ENCODE data around the gene ADAMTS4.
A peak's percentile ranks its signal among the peaks of the same experiment; 100 is the strongest.

ADAMTS4 gene

GRCh38 chr1:161145832-161146231, 53.0 kb downstream of the ADAMTS4 start:
- no peak for DNase-seq (ENCODE audit: low spot score)

GRCh38 chr1:161140755-161141400, 58.0 kb downstream of the ADAMTS4 start:
- no peak for DNase-seq (ENCODE audit: low spot score)

GRCh38 chr1:161139766-161140165, 59.1 kb downstream of the ADAMTS4 start:
- DNase-seq (ENCODE audit: low spot score), result peak; percentile 79

- DNase-seq (ENCODE audit: low spot score), result no peak
These were observed 60.4 kb downstream of the ADAMTS4 start for GRCh38 chr1:161138431-161138830.

- no peak for DNase-seq (ENCODE audit: low spot score)
These were observed 61.0 kb downstream of the ADAMTS4 start for GRCh38 chr1:161137881-161138280.

All from NAMALWA (cell line).